ENCODE measurements around the gene ESRP2.

GRCh38 chr16:68197250-68197649 lies 38.7 kb downstream of the ESRP2 start:
- TF ChIP-seq CTCF (IDR thresholded peaks at IDR 0.05) = no peak
- no peak for TF ChIP-seq POLR2AphosphoS5 (IDR thresholded peaks at IDR 0.05)
- TF ChIP-seq POLR2A (IDR thresholded peaks at IDR 0.05; ENCODE audit: low read depth) = no peak
